Neural progenitor cell (in vitro differentiated cells): ENCODE measurements around the gene LILRB3.

Experiments
- CTCF ChIP-seq: fragments of 200-600 bp; sonication (generic); IDR thresholded peaks from 2 replicates; pipeline ENCODE4 v1.5.1; 2017; ENCODE audit warnings: antibody characterized with exemption, mild to moderate bottlenecking
- EZH2 ChIP-seq: fragments of 200-600 bp; sonication (generic); IDR thresholded peaks from 2 replicates; pipeline ENCODE4 v1.6.1; 2017; ENCODE audit warnings: antibody characterized with exemption, mild to moderate bottlenecking, moderate library complexity
- EZH2phosphoT487 ChIP-seq: fragments of 200-600 bp; sonication (generic); IDR thresholded peaks from 2 replicates; pipeline ENCODE4 v1.6.1; 2017; ENCODE audit warnings: antibody characterized with exemption

- TF ChIP-seq EZH2 (no peak), CTCF (no peak), EZH2phosphoT487 (no peak)
These were observed 46.1 kb upstream of the LILRB3 start for GRCh38 chr19:54268936-54269335.
